ENCODE measurements around the gene CDH3.

The CDH3 gene

GRCh38 chr16:68746951-68747350 is 101.8 kb downstream of the CDH3 start (continued):
- no peak for TF ChIP-seq TSHZ2 (CRISPR knock-in tag; IDR thresholded peaks at IDR 0.05)

GRCh38 chr16:68749432-68749831 is 104.3 kb downstream of the CDH3 start:
- no peak for ATAC-seq
- TF ChIP-seq TSHZ2 (CRISPR knock-in tag; IDR thresholded peaks at IDR 0.05) (no peak), TCF4 (CRISPR knock-in tag; IDR thresholded peaks at IDR 0.05; ENCODE audit: borderline replicate concordance) (no peak), ZFP3 (CRISPR knock-in tag; IDR thresholded peaks at IDR 0.05) (no peak), CSRNP3 (CRISPR knock-in tag; IDR thresholded peaks at IDR 0.05) (no peak), ZC3H10 (CRISPR knock-in tag; IDR thresholded peaks at IDR 0.05) (no peak), POU6F1 (CRISPR knock-in tag; IDR thresholded peaks at IDR 0.05; ENCODE audit: borderline replicate concordance, low read depth) (no peak), ZFP30 (CRISPR knock-in tag; IDR thresholded peaks at IDR 0.05) (no peak), TOX (CRISPR knock-in tag; IDR thresholded peaks at IDR 0.05; ENCODE audit: borderline replicate concordance) (no peak), CREB5 (CRISPR knock-in tag; IDR thresholded peaks at IDR 0.05; ENCODE audit: low read depth) (no peak), PPARA (CRISPR knock-in tag; IDR thresholded peaks at IDR 0.05; ENCODE audit: borderline replicate concordance) (no peak), CSDC2 (CRISPR knock-in tag; IDR thresholded peaks at IDR 0.05) (no peak), ZNF565 (CRISPR knock-in tag; conservative IDR thresholded peaks at IDR 0.05; ENCODE audit: low read depth) (no peak), ISL1 (CRISPR knock-in tag; IDR thresholded peaks at IDR 0.05) (no peak), ESRRG (CRISPR knock-in tag; IDR thresholded peaks at IDR 0.05) (no peak), ARNTL (CRISPR knock-in tag; IDR thresholded peaks at IDR 0.05; ENCODE audit: borderline replicate concordance, low read depth) (no peak), PATZ1 (CRISPR knock-in tag; IDR thresholded peaks at IDR 0.05; ENCODE audit: borderline replicate concordance) (no peak), BACH2 (CRISPR knock-in tag; IDR thresholded peaks at IDR 0.05; ENCODE audit: borderline replicate concordance) (no peak), ZNF70 (CRISPR knock-in tag; IDR thresholded peaks at IDR 0.05) (no peak), RARB (CRISPR knock-in tag; IDR thresholded peaks at IDR 0.05) (no peak), SNAI2 (CRISPR knock-in tag; IDR thresholded peaks at IDR 0.05) (no peak)

Data from SK-N-SH treated with all-trans-retinoic acid at 6 μM for 48 hours (cell line).